NCI-H1694 (cell line): ENCODE results near the gene TCIRG1.

Source experiments
- DNase-seq: peaks from one replicate; lab custom pipeline; 2025; lab: John Stamatoyannopoulos, UW

TCIRG1 gene

DNA sequence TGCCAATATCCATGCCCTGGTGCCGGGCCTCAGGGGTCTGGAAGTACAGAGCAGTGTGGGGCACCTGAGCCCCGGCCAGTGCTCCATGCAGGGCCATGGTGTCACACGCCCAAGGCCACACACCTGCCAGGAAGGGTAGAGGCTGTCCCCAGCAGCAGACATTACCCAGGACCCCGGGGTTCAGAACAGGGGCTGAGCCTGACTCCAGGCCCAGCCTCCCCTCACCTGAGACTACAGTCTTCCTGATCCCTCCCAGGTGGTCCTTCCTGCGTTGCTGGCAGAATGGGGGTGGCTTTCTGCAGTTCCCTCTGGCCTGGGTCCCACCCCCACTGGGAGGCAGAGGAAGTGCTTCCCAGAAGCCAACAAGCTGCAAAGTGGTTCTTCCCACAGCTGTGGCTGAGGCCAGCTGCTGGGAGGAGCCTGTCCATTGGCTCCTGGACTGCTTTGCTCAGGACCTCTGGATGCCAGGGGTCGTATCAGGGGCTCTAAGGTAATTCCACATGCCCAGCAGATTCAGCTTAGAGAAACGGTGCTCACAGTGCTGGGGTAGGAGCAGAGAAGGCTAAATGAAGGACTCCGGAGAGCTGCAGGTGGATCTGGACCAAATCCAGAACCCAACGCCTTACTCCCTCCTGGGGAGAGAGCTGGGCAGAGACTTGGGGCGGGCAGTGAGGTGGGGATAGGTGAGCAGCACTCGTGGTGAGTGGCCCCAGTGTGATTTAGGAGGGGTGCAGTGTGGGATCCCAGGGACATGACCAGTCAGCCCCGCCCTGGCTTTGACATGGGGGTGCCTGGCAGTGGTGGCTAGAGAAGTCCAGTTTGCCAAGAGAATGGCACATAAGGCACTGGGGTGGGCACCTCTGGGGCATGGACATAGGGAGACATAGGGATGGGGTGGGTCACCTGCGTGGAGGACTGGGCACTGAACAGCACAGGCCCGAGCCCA, 12.6 kb downstream of the TCIRG1 start:
- DNase-seq: no peak

DNA sequence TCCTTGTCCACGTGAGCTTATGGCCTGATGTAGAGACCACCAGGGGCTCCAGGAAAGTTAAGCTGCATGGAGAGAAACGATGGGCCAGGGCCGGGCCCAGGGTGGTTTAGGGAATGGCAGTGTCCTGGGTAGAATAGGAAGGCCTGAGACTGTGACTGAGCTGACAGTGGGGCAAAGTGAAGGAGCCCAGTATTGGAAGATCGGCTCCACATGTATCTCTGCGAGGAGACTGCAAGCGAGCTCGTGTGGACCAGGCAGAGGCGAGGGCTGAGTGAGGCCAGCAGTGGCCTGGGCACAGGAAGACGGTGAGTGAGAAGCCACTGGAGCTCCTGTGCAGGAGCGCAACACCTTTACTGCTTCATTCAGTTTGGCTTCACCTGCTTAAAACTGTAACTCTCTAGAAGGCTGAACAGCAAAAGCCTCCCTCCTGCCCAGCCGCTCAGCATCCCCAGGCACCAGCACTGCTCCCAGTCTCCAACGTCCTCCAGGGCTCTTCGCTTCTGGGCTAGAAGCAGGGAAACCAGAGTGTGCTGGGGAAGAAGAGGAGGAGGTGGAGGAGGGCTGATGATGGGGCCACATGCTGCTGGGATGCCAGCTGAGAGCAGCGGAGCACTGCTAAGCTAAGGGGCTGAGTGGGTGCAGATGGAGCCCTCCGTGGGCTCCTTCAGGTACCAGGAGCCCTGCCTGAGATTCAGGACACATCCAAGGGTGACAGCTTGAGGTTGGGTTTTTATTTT, 13.5 kb downstream of the TCIRG1 start:
- no peak for DNase-seq

DNA sequence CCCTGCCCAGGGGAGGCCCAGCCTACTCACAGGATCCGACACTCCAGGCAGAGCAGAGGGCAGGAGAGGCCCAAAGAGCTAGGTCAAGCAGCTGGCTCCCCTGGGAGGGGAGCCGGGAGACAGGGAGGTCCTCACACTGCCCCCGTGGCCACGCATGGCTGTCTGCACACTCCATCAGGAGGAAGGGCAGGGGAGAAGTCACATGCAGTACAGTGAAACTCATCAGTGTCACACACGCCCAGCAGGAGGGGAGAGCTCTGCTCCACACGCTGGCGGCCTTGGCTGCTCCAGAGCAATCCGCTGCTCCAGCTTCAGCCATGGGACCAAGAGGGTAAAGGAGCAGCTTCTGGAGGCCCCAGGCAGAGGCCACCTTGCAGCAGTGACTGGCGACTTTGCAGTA, 14.3 kb downstream of the TCIRG1 start:
- no peak for DNase-seq

DNA sequence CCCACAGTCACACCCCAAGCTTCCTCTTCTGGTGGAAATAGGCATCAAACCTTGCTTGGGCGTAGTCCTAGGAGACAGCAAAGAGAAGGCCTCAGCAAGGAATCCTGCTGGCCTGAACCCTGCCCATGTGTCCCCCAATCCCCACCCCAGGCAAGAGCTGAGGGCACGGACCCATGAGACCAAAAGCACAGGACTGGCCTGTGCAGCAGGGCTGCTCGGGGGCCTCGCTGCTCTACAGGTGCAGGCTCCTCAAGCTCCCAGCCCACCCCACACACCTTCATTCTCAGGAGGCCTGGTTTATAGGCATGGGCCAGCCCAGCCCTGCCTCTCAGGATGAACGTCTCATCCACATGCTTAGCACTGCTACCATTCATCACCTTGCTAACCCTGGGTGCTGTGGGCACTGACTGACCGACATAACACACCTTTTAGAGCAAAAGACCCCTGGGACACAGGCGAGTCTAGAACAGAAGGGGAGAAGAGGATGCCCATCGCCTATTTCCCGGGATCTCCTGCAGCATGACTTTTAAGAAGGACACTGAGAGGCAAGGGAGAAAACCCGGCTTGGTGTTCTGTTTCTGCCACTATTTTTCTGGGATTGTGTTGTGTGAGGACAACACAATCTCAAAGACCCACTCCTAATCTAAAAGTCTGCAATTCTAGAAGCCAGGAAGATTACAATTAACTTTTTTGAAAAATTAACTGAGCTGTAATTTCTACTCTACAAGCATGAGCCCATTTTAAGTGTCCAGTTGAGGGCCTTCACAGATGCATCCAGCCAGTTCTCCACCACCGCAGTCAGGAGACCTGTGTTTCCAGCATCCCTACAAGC, 15.4 kb downstream of the TCIRG1 start:
- DNase-seq: no peak

DNA sequence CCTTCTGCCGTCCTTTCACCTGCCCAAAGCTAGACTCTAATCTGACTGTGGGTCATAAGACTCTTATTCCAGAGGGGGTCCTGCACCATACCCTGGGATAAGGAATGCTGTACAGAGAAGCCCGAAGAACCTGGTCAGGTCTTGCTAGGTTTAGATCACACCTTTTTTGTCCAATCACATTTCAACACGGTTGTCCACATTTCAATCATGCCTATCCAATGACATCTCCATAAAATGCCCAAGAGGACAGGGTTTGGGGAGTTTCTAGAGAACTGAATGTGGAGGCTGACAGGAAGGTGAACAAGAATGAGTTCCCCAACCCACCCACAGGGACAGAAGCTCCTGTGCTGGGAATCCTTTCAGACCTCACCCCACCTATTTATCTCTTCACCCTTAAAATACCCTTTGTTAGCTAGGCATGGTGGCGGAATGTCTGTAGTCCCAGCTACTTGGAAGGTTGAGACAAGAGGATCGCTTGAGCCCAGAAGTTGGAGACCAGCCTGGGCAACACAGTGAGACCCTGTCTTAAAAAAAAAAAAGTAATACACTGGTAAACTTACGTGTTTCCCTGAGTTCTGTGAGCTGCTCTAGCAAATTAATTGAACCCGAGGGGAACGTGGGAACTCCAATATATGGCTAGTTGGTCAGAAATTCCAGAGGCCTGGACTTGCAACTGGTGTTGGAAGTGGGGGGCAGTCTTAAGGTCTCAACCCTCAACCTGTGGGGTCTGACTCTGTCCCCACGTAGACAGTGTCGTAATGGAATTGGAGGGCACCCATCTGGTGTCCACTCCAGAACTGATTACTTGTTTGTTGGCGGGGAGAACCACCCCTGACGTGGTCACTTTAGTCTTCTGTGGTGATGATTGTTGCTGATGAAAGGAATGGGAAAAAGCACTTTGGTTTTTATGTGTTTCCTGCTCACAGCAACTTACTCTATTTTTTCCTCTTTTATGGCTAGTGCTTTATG, 17.8 kb downstream of the TCIRG1 start:
- no peak for DNase-seq

DNA sequence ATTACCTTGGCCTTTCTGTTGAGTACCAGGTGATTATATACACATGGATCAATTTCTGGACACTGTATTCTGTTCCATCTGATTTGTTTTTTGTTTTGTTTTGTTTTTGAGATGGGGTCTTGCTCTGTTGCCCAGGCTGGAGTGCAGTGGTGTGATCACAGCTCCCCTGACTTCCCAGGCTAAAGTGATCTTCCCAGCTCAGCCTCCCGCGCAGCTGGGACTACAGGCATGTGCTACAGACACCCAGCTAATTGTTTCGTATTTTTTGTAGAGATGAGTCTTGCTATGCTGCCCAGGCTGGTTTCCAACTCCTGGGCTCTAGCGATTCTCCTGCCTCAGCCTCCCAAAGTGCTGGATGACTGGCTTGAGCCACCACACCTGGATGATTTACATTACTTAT, 19.0 kb downstream of the TCIRG1 start:
- DNase-seq: no peak

DNA sequence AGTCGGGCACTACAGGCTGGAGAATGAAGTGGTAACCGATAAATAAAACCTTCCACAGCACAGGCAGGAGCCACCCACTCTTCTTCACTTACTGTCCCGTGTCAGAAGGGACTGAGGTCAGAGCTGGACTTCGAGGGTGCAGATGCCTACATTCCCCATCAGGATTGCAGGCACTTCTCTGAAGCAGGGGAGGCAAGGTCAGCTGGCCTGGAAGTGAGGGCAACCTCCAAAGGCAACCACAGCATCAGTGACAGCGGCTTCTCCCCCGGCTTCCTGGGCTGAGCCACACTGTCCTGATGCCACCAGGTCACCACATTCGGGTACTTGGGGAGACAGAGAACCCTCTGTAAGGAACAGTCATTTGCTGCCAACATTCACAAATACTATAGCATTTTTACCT, 22.7 kb downstream of the TCIRG1 start:
- DNase-seq: no peak

DNA sequence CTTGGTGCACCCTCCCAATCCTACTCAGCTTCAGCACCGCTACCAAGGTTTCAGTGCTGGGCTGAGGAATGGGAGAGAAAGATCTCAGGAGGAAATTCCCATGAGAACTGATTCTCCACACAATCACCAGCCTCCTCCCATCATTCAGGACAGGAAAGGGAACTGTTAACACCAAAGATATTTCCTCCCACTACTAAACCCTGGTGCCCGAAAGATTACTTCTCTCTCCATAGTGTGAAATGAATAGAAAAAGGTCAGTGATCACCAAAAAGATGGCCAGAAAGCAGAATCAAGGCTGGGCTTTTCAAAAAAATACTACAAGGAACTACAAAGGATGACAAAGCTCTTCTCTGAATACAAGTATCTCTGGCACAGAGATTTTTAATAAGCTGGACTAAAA, 26.1 kb downstream of the TCIRG1 start:
- no peak for DNase-seq

DNA sequence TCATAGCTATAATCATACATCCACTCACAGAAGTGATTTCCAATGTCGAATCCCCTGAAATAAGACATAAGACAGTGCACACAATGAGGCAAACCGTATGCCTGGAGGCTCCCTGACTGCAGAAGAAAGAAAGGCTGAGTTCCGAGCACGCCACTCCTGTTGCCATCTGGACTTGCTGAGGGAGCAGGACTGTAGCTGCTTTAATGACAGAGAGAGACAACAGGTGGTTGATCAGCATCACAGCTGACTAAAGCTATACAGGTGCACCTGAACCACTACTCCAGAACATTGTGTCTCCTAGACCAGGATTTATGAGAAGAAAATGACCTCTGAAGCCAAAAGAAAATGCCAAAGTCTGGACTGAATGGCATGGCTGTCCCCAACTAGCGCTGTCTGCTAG, 27.0 kb downstream of the TCIRG1 start:
- DNase-seq: no peak

DNA sequence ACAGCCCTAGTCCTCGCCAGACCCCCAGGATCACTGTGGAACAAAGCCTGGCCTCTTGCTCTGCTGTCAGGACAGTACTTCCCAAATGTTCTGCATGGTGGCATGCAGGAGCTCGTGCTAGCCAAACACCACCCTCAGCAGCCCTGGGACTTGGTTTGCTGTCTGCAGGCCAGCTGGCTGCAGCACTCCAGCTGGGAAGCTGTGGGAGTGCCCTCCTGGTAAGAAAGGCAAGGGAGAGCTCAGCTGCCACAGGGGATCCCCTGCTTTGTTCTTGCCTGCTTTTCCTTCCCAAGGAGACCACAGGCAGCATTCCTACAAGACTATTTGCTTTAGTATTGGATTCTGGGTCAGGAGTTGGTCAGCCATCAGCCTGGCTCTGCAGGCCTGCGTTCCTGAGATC, 27.9 kb downstream of the TCIRG1 start:
- no peak for DNase-seq

DNA sequence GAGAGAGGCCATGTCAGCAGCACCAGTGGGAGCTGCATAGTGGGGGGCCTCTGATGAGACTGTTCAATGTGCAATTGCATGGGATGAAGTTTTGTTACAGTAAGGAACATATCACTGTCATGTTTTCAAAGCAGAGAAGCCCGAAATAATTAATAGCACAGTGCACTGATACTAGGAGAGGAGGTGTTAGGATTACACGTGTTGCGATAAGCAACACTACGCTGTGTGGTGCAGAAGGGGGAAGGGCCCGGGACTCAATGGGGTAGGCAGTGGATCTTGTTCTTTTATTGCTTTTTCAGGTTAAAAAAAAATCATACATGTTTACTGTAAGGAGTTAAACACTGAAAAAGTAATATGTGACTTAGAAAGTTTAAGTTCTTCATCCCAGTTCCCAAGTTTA, 29.2 kb downstream of the TCIRG1 start:
- no peak for DNase-seq

DNA sequence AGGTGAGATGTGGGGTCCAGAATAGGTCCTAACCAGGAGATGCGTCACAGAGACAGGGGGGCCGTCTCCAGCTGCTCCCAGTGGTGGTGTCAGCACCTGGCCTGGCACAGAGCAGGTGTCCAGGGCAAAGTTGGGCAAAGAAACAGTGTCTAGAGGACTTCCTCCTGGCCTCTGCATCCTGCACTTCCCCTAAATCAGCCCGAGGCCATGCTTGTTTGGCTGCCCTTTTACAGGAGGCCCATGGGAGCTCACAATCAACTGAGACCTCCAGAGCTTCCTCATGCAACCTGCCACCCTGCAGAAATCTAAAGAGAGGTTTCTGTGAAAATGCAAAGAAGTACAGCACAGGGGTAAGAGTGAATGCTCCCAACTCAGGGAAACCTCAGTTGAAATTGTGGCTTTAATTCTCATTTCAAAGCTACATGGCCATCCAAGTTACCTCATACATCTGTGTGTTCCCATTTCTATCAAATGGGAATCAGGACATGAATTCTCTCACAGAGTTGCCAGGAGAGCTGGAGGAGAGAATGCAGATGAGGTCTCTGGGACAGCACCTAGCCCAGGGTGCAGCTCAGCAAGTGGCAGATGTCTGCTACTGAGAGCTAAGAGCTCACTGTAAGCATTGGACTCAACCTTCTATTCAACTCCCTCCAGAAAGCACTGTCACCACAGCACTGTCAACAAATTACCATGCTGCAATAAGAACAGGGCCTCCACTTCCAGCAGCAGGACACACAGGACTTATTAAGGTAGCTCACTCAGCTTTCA, 32.6 kb downstream of the TCIRG1 start:
- no peak for DNase-seq

DNA sequence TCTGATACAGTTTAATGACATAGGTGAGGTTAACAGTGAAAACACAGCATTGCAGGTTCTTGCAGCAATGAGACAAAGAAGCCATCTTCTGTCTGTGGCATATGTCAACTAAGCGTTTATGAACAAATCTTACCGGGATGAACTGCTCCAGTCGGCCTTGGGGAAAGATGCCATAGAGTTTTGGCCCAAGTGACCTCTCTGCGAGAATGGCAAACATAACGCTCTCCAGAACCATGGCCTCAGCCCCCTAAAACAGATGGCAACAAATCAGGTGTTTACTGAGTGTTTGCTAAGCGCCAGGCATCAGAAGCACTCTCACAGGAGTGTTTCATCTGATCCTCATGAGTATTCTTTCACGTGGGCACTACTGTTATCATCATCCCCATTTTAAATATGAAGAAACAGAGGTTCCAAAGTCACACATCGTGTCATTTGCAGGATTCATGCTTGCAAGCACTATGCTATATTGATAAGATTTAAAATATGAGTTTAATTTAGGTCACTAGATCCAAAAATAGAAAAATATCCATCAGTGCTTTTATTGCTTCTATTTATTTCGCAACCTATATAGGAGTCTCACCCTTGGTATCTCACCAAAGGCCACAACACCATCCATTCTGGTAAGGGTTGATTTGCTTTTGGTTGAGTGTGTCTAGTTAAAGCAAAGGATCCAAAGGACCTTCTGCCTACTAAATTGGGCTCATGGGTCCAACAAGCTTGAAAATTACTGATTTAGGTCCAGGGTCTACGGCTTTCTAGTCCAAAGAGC, 35.9 kb downstream of the TCIRG1 start:
- DNase-seq: no peak

DNA sequence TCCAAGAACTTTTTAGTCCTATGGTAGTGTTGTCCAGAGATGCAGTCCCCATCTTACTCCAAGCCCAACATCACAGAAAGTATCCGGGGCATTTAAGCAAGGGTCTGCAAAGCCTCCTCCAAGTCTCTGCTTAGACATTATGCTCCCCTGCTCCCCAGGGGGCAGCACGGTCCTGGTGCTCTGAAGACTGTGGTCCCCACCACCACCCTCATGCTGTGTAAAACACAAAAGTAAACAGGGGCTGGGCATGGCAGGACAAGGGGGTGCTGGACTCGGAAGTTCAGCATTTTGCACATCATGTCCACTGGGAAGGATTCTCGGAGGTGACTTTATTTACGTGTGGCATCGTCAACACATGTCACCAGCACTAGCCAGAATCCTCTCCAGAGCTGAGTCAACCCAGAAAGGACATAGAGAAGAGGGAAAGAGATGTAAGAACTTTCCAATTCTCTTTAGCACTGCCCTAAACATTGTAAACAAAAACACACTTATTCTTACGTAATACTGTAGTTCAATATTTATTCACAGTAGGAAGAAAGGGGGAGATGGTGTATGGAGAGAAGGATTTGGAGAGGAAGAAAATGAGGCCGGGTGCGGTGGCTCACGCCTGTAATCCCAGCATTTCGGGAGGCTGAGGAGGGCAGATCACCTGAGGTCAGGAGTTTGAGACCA, 37.7 kb downstream of the TCIRG1 start:
- no peak for DNase-seq

DNA sequence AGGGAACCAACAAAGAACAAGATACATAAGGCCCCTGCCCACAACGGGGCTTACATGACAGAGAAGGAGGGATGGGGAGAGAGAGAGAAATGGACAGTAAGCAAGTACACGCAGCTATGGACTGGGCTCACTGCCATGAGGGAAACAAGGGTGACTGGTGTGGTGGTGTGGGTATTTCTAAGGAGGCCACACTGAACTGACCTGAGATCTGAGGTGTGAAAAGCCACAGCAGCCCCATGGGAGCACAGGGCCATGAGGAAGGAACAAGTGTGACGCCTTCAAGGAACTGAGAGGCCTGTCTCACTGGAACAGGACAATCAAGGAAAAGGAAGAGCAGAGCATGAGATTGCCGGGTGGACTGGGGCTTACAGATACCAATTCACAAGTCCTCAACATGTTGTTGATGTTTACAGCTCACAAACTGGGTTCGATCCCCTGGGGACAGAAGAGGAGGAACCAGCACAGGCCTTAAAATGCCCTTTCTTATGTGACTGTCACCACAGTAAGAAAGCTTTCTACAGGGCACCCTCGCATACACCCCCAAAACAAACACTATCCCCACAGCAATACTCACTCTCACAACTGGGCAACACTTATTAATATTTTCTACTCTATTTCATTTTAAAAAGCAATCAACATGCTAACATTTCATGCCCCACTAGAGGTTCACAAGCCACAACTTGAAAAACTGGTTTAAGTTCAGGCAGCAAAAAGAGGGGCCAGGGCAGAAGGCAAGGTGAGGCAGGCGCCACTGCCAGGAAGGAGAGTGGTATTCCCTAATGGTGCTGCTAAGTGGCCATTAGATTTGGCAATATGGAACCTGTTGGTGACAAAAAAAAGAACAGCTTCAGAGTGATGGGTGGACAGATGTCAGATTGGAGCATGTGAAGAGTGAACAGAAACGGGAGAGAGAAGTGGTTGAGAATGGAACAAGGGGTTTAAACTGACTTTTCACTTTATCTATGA, 39.1 kb downstream of the TCIRG1 start:
- DNase-seq: no peak

DNA sequence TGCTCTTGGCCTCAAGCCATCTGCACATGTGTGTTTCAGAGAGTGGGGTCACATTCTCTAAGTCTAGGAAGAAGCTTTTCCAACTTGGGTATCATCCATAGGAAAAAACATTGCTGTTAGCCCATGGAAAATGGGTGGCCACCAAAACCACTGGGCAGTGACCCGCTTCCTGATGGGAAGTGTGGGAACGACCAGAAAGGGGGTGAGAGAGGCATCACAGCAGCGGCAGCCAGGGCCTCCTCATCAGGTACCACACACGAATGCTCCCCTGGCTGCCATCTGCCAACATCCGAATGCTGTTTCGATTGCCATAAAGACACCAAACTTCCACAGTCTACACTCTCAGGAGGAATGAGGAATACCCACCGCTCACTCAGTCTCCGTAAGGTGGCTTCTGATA, 42.0 kb downstream of the TCIRG1 start:
- no peak for DNase-seq

DNA sequence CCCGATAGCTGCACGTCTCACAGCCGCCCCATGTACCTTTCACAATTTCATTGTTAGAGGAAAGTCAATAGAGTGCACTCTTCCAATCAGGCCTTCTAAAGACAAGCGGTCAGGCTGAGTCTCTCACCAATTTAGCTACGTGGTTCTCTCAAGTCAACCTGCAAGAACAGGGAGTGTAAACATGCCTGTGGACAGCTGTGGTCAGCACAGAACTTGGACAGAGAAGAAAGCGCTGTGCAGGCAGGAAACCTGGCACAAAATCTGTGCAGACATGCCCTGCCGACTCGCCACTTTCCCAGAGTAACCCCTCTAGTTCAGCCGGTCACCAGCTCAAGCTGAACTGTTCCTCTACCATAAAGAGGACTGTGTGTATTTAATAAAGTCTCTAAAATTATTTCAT, 42.9 kb downstream of the TCIRG1 start:
- DNase-seq: no peak

DNA sequence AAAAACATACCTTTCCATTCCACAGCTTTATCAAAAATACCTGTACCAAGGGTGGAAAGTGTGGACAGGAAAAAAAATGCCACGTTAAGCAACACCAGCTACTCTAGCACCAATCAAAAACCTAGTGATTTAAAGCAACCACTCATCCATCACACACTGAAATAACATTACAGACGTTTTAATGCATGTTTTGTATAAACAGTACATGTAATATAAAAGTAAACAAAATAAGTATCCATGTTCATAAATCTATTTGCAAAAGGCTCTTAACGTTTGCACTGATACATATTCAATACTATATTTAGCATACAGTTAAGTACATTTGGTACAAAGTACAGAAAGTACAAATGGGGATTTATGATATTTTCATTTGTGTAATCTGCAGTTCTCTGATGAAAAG, 43.7 kb downstream of the TCIRG1 start:
- no peak for DNase-seq
